AML-193 (cell line): ENCODE results near the gene UFL1.

Source experiments
- DNase-seq, 2 experiments: peaks; one replicate each; lab custom pipeline; 2025; lab: John Stamatoyannopoulos, UW

UFL1 gene

GRCh38 chr6:96575359-96575758, 53.8 kb downstream of the UFL1 start:
- DNase-seq: no peak

- DNase-seq: no peak
Observed at GRCh38 chr6:96576221-96576620, 54.6 kb downstream of the UFL1 start.

- no peak for DNase-seq
Observed at GRCh38 chr6:96582021-96582420, 60.4 kb downstream of the UFL1 start.

GRCh38 chr6:96582436-96582835, 60.8 kb downstream of the UFL1 start:
- no peak for DNase-seq

- no peak for DNase-seq
Observed at GRCh38 chr6:96604420-96604819, 82.8 kb downstream of the UFL1 start.
